ENCODE data around the gene TCF4. TPM values are rescaled to one million over a fixed set of nuclear protein-coding genes. Genes with fewer than 3 reads are reported as not detected.
A peak's percentile ranks its signal among the peaks of the same experiment; 100 is the strongest.

TCF4 gene
- total and polyA plus RNA-seq, 2 of the 13 experiments (the other 11 are each of a cell fraction or from before 2014, with no cell fraction given): not detected

DNA sequence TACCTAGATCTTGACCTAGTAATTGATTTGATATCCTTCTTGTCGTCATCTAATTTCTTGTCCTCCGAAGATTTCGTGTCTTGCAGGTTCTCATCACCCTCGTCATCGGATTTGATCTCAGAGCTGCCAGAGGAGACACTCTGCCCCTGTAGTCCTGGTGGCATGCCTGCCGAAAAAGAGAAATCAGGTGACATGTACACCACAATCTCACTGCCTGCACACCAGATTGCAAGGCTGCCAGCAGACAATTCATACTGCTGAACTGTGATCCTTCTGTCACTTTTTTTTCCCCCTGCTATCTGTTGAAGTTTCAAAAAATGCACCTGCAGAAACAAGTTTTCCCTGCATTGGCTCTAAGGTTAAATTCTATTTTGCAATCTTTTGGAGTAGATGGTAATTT, 355.5 kb downstream of the TCF4 start:
- no peak overlapping the region for H3K9ac ChIP-seq (ENCODE audit: insufficient read depth, low read depth, low read length)
- H3K9me3 ChIP-seq (ENCODE audit: low read length): no peaks in the 10 kb centered on the region
- no peaks in the 10 kb centered on the region for H3K36me3 ChIP-seq (replicated peaks in 1 of 2; ENCODE audit: control insufficient read depth in 1 of 2, insufficient read depth in 2 of 2, low read length in 2 of 2)
- no peaks in the 10 kb centered on the region for H3K4me1 ChIP-seq (ENCODE audit: insufficient read depth, low read length)
- H3K79me2 ChIP-seq (ENCODE audit: insufficient read depth, low read length): no peaks in the 10 kb centered on the region
- 0 out of 5 replicates have a peak, but pooled peaks cover 0 to 10% of the 10 kb centered on the region in 2 experiments for H3K27me3 ChIP-seq (ENCODE audit: control insufficient read depth in 1 of 2, insufficient read depth in 2 of 2, low read length in 2 of 2)
- ChIA-PET CTCF (ENCODE audit: low intra/inter-chr PET ratio, low total read pairs) (no interaction called here), POLR2A (no interaction called here)
- in situ Hi-C loops (cut with HindIII; ENCODE audit: extremely low pct_ligation_motif_present, low pct_unique_long_range_greater_than_20kb): loop anchor here (10.0 kb wide), 1 partner anchor 1342 kb away; no protein-coding TSS in a partner anchor
- BruUV-seq (replicated peaks): no TSS peak
- WGBS (ENCODE audit: low lambda C conversion rate): under 1% methylated on average over 6 of the region's 6 CpGs
- intact Hi-C loops (cut with micrococcal nuclease; ENCODE audit: unreplicated experiment): no loop called here
- TF ChIP-seq CREB1 (IDR thresholded peaks at IDR 0.05) (peak; percentile 29; the same call in 1 of the 2 replicates), CREB1 (CRISPR knock-in tag; IDR thresholded peaks at IDR 0.05) (no peak), KLF15 (CRISPR knock-in tag; IDR thresholded peaks at IDR 0.05; ENCODE audit: borderline replicate concordance) (no peak)
- DNase-seq (ENCODE audit: low spot score): no peak
- no peak overlapping the region for H3K27ac ChIP-seq (ENCODE audit: extremely low read length, insufficient read depth, low read length)
- H3K4me3 ChIP-seq (replicated peaks in 1 of 3; ENCODE audit: insufficient read depth in 1 of 3, low read depth in 2 of 3, low read length in 3 of 3): no peak overlapping the region
- H4K20me1 ChIP-seq (ENCODE audit: insufficient read depth, low read length): no peaks in the 10 kb centered on the region
- ATAC-seq: no peak
- no peak overlapping the region for H3K4me2 ChIP-seq (ENCODE audit: low read depth, low read length)
- FAIRE-seq: no peak
- H2AFZ ChIP-seq (ENCODE audit: low read length): no peak overlapping the region

DNA sequence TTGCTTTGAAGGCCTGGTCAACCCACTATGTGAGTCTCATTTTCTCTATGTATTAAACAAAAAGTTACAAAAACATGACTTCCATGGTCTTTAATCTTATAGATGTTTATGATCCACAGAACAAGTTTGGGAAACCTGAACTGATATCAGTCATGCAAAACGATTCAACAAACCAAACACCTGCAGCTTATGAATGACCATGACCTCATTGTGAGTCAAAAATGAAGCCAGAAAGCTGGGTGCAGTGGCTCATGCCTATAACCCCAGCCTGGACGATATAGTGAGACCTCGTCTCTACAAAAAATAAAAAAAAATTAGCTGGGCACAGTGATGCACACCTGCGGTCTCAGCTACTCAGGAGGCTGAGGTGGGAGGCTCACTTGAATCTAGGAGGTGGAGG, 358.3 kb downstream of the TCF4 start:
- Histone ChIP-seq H3K9ac (ENCODE audit: insufficient read depth, low read depth, low read length) (no peak overlapping the region), H3K9me3 (ENCODE audit: low read length) (no peaks in the 10 kb centered on the region), H3K79me2 (ENCODE audit: insufficient read depth, low read length) (no peaks in the 10 kb centered on the region), H3K4me1 (ENCODE audit: insufficient read depth, low read length) (no peaks in the 10 kb centered on the region), H3K27me3 (ENCODE audit: control insufficient read depth in 1 of 2, insufficient read depth in 2 of 2, low read length in 2 of 2) (0 out of 5 replicates have a peak, but pooled peaks cover 0 to 10% of the 10 kb centered on the region in 2 experiments), H4K20me1 (ENCODE audit: insufficient read depth, low read length) (no peaks in the 10 kb centered on the region), H3K36me3 (replicated peaks in 1 of 2; ENCODE audit: control insufficient read depth in 1 of 2, insufficient read depth in 2 of 2, low read length in 2 of 2) (no peaks in the 10 kb centered on the region), H3K27ac (ENCODE audit: extremely low read length, insufficient read depth, low read length) (no peak overlapping the region), H2AFZ (ENCODE audit: low read length) (no peak overlapping the region), H3K4me3 (replicated peaks in 1 of 3; ENCODE audit: insufficient read depth in 1 of 3, low read depth in 2 of 3, low read length in 3 of 3) (no peak overlapping the region), H3K4me2 (ENCODE audit: low read depth, low read length) (no peak overlapping the region)
- in situ Hi-C loops (cut with HindIII; ENCODE audit: extremely low pct_ligation_motif_present, low pct_unique_long_range_greater_than_20kb) (loop anchor here (10.0 kb wide), 1 partner anchor 1345 kb away; no protein-coding TSS in a partner anchor), intact Hi-C loops (cut with micrococcal nuclease; ENCODE audit: unreplicated experiment) (no loop called here)
- no peak for ATAC-seq
- no peak for DNase-seq (ENCODE audit: low spot score)
- BruUV-seq (replicated peaks): no TSS peak
- no peak for FAIRE-seq
- 32% methylated on average over 4 of the region's 4 CpGs for WGBS (ENCODE audit: low lambda C conversion rate)
- ChIA-PET POLR2A (no interaction called here), CTCF (ENCODE audit: low intra/inter-chr PET ratio, low total read pairs) (no interaction called here)
- TF ChIP-seq ZNF530 (CRISPR knock-in tag; IDR thresholded peaks at IDR 0.05; ENCODE audit: low read depth): no peak
- TF ChIP-seq, protein P1, sequence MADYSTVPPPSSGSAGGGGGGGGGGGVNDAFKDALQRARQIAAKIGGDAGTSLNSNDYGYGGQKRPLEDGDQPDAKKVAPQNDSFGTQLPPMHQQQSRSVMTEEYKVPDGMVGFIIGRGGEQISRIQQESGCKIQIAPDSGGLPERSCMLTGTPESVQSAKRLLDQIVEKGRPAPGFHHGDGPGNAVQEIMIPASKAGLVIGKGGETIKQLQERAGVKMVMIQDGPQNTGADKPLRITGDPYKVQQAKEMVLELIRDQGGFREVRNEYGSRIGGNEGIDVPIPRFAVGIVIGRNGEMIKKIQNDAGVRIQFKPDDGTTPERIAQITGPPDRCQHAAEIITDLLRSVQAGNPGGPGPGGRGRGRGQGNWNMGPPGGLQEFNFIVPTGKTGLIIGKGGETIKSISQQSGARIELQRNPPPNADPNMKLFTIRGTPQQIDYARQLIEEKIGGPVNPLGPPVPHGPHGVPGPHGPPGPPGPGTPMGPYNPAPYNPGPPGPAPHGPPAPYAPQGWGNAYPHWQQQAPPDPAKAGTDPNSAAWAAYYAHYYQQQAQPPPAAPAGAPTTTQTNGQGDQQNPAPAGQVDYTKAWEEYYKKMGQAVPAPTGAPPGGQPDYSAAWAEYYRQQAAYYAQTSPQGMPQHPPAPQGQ (CRISPR knock-in tag; IDR thresholded peaks at IDR 0.05; ENCODE audit: borderline replicate concordance): no peak
- TF ChIP-seq SP2 (CRISPR knock-in tag; IDR thresholded peaks at IDR 0.05): no peak
- no peak for TF ChIP-seq ZNF292 (CRISPR knock-in tag; IDR thresholded peaks at IDR 0.05; ENCODE audit: borderline replicate concordance, low read depth)
- no peak for TF ChIP-seq PHF8 (CRISPR knock-in tag; IDR thresholded peaks at IDR 0.05)
- TF ChIP-seq TEAD3 (CRISPR knock-in tag; optimal IDR thresholded peaks at IDR 0.05; ENCODE audit: borderline replicate concordance): no peak
- TF ChIP-seq ZFP1 (CRISPR knock-in tag; IDR thresholded peaks at IDR 0.05): no peak
- no peak for TF ChIP-seq ZNF260 (CRISPR knock-in tag; IDR thresholded peaks at IDR 0.05; ENCODE audit: borderline replicate concordance, low read depth)
- no peak for TF ChIP-seq ZC3H13 (CRISPR knock-in tag; IDR thresholded peaks at IDR 0.05)
- TF ChIP-seq PCBP2 (optimal IDR thresholded peaks at IDR 0.05; ENCODE audit: low read depth, low read length, poor library complexity, severe bottlenecking): no peak
- no peak for TF ChIP-seq STAT5B (CRISPR knock-in tag; IDR thresholded peaks at IDR 0.05)
- no peak for TF ChIP-seq CBX5 (CRISPR knock-in tag; IDR thresholded peaks at IDR 0.05; ENCODE audit: borderline replicate concordance)
- TF ChIP-seq, protein P2, sequence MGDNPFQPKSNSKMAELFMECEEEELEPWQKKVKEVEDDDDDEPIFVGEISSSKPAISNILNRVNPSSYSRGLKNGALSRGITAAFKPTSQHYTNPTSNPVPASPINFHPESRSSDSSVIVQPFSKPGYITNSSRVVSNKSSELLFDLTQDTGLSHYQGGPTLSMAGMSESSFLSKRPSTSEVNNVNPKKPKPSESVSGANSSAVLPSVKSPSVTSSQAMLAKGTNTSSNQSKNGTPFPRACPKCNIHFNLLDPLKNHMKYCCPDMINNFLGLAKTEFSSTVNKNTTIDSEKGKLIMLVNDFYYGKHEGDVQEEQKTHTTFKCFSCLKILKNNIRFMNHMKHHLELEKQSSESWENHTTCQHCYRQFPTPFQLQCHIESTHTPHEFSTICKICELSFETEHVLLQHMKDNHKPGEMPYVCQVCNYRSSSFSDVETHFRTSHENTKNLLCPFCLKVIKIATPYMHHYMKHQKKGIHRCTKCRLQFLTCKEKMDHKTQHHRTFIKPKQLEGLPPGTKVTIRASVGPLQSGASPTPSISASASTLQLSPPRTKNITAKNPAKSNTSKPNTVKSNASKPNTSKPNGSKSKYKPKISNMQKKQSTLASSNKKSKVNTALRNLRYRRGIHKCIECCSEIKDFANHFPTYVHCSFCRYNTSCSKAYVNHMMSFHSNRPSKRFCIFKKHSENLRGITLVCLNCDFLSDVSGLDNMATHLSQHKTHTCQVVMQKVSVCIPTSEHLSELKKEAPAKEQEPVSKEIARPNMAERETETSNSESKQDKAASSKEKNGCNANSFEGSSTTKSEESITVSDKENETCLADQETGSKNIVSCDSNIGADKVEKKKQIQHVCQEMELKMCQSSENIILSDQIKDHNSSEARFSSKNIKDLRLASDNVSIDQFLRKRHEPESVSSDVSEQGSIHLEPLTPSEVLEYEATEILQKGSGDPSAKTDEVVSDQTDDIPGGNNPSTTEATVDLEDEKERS (CRISPR knock-in tag; IDR thresholded peaks at IDR 0.05): no peak

Measured in HepG2 (cell line).